ENCODE data around the gene OR4D11. TPM values are rescaled to one million over a fixed set of nuclear protein-coding genes. Genes with fewer than 3 reads are reported as not detected.
A peak's percentile ranks its signal among the peaks of the same experiment; 100 is the strongest.
"Not testable (repeated sequence)": the region's sequence is repeated elsewhere in the genome, so short reads cannot be mapped to it uniquely, and the experiment has no call there.

Gene OR4D11
- total RNA-seq = not detected

GRCh38 chr11:59503276-59503675 lies at the start of gene OR4D11:
OR4D11 (plus strand) TSS chr11:59503576; CDS start chr11:59503576, 0 bp downstream.
- Mint-ChIP-seq H3K36me3 (peaks cover 1% of the 10 kb centered on the region), H3K4me3 (no peak within 1 kb of the TSS), H3K27ac (no peak within 1 kb of the TSS), H3K4me1 (peaks cover 8% of the 10 kb centered on the region), H3K9me3 (peaks cover 5% of the 10 kb centered on the region), H3K27me3 (peaks cover 5% of the 10 kb centered on the region)
- DNase-seq = no peak
- ATAC-seq (ENCODE audit: low read depth) = no peak
- POLR2A ChIA-PET = no interaction called here

GRCh38 chr11:59456661-59457060 lies 46.7 kb upstream of the OR4D11 start, which contains the start of gene OR4D6:
OR4D6 (plus strand) TSS chr11:59456961; CDS start chr11:59456961, 0 bp downstream.
- no peak within 1 kb of the TSS for H3K27ac Mint-ChIP-seq
- DNase-seq (no peak), ATAC-seq (ENCODE audit: low read depth) (no peak)
- no peaks in the 10 kb centered on the region for H3K9me3 Mint-ChIP-seq
- peaks cover 14% of the 10 kb centered on the region for H3K27me3 Mint-ChIP-seq
- no peaks in the 10 kb centered on the region for H3K36me3 Mint-ChIP-seq
- H3K4me3 Mint-ChIP-seq = no peak within 1 kb of the TSS
- H3K4me1 Mint-ChIP-seq = no peaks in the 10 kb centered on the region
- POLR2A ChIA-PET = no interaction called here

GRCh38 chr11:59459916-59460315 lies 43.5 kb upstream of the OR4D11 start:
- ATAC-seq (ENCODE audit: low read depth) = no peak

GRCh38 chr11:59463190-59463641 lies 40.2 kb upstream of the OR4D11 start:
- no peak overlapping the region for H3K4me3 Mint-ChIP-seq
- H3K27ac Mint-ChIP-seq = no peak overlapping the region
- H3K27me3 Mint-ChIP-seq = peaks cover 16% of the 10 kb centered on the region
- POLR2A ChIA-PET = no interaction called here
- H3K4me1 Mint-ChIP-seq = no peaks in the 10 kb centered on the region
- no peaks in the 10 kb centered on the region for H3K36me3 Mint-ChIP-seq
- ATAC-seq (ENCODE audit: low read depth) (no peak), DNase-seq (no peak)
- H3K9me3 Mint-ChIP-seq = no peaks in the 10 kb centered on the region

More at GRCh38 chr11:59459916-59460315, 43.5 kb upstream of the OR4D11 start:
- no peak for DNase-seq
- H3K4me1 Mint-ChIP-seq = no peaks in the 10 kb centered on the region
- POLR2A ChIA-PET = no interaction called here
- H3K9me3 Mint-ChIP-seq = no peaks in the 10 kb centered on the region
- H3K4me3 Mint-ChIP-seq = no peak overlapping the region
- H3K27me3 Mint-ChIP-seq = peaks cover 15% of the 10 kb centered on the region
- no peak overlapping the region for H3K27ac Mint-ChIP-seq
- no peaks in the 10 kb centered on the region for H3K36me3 Mint-ChIP-seq

GRCh38 chr11:59473015-59473414 lies 30.4 kb upstream of the OR4D11 start, which contains the start of gene OR4D10:
OR4D10 (plus strand) TSS chr11:59473315; CDS start chr11:59477430, 4,115 bp downstream.
- POLR2A ChIA-PET = interaction anchor here (0.5 kb wide), 1 partner anchor 796 kb away, joined by 3 read pairs; no protein-coding TSS in a partner anchor
- no peaks in the 10 kb centered on the region for H3K9me3 Mint-ChIP-seq
- ATAC-seq (ENCODE audit: low read depth) (no peak), DNase-seq (no peak)
- no peaks in the 10 kb centered on the region for H3K4me1 Mint-ChIP-seq
- peaks cover 16% of the 10 kb centered on the region for H3K27me3 Mint-ChIP-seq
- no peaks in the 10 kb centered on the region for H3K36me3 Mint-ChIP-seq
- no peak within 1 kb of the TSS for H3K4me3 Mint-ChIP-seq
- H3K27ac Mint-ChIP-seq = no peak within 1 kb of the TSS

- POLR2A ChIA-PET = no interaction called here
- ATAC-seq (ENCODE audit: low read depth) (no peak), DNase-seq (no peak)
- H3K9me3 Mint-ChIP-seq = no peaks in the 10 kb centered on the region
- H3K27ac Mint-ChIP-seq = no peak overlapping the region
- no peak overlapping the region for H3K4me3 Mint-ChIP-seq
- peaks cover 12% of the 10 kb centered on the region for H3K27me3 Mint-ChIP-seq
- H3K4me1 Mint-ChIP-seq = no peaks in the 10 kb centered on the region
- no peaks in the 10 kb centered on the region for H3K36me3 Mint-ChIP-seq
Observed at GRCh38 chr11:59475176-59475575, 28.2 kb upstream of the OR4D11 start.

- H3K9me3 Mint-ChIP-seq = no peaks in the 10 kb centered on the region
- POLR2A ChIA-PET = no interaction called here
- H3K4me1 Mint-ChIP-seq = no peaks in the 10 kb centered on the region
- no peak for DNase-seq
- H3K36me3 Mint-ChIP-seq = no peaks in the 10 kb centered on the region
- H3K4me3 Mint-ChIP-seq = no peak overlapping the region
- no peak for ATAC-seq (ENCODE audit: low read depth)
- peaks cover 9% of the 10 kb centered on the region for H3K27me3 Mint-ChIP-seq
- no peak overlapping the region for H3K27ac Mint-ChIP-seq
Observed at GRCh38 chr11:59479906-59480305, 23.5 kb upstream of the OR4D11 start.

- POLR2A ChIA-PET = no interaction called here
- Mint-ChIP-seq H3K36me3 (no peaks in the 10 kb centered on the region), H3K27ac (no peak overlapping the region), H3K4me3 (no peak overlapping the region), H3K4me1 (no peaks in the 10 kb centered on the region), H3K9me3 (no peaks in the 10 kb centered on the region), H3K27me3 (peaks cover 9% of the 10 kb centered on the region)
- ATAC-seq (ENCODE audit: low read depth) (no peak), DNase-seq (no peak)
Observed at GRCh38 chr11:59480359-59480758, 23.0 kb upstream of the OR4D11 start.

- POLR2A ChIA-PET = interaction anchor here (0.6 kb wide), 1 partner anchor 35 kb away, joined by 4 read pairs; no protein-coding TSS in a partner anchor
- no peak for DNase-seq
- Mint-ChIP-seq H3K9me3 (peaks cover 5% of the 10 kb centered on the region), H3K4me3 (no peak overlapping the region), H3K27me3 (peaks cover 11% of the 10 kb centered on the region), H3K4me1 (peaks cover 8% of the 10 kb centered on the region), H3K36me3 (peaks cover 1% of the 10 kb centered on the region), H3K27ac (no peak overlapping the region)
- no peak for ATAC-seq (ENCODE audit: low read depth)
Observed at GRCh38 chr11:59501931-59502330, 1.4 kb upstream of the OR4D11 start.

GRCh38 chr11:59510941-59511589 lies 7.7 kb downstream of the OR4D11 start, which contains the start of gene OR4D9:
OR4D9 (plus strand) TSS chr11:59511539; CDS start chr11:59514913, 3,374 bp downstream.
- peaks cover 7% of the 10 kb centered on the region for H3K9me3 Mint-ChIP-seq
- DNase-seq = no peak
- peak within 1 kb of the TSS; percentile 24 for H3K4me3 Mint-ChIP-seq
- ATAC-seq (ENCODE audit: low read depth) = peak; percentile 98
- H3K4me1 Mint-ChIP-seq = peaks cover 27% of the 10 kb centered on the region
- H3K27ac Mint-ChIP-seq = peak within 1 kb of the TSS; percentile 79
- peaks cover 2% of the 10 kb centered on the region for H3K27me3 Mint-ChIP-seq
- POLR2A ChIA-PET = interaction anchor here (0.6 to 1.4 kb wide), 3 partner anchors 105 to 1711 kb away, joined by 3 to 6 read pairs (median 3); partner anchors contain the start of genes OSBP and PATL1
- H3K36me3 Mint-ChIP-seq = peaks cover 7% of the 10 kb centered on the region

- Mint-ChIP-seq H3K4me3 (no peak overlapping the region), H3K27ac (no peak overlapping the region), H3K36me3 (peaks cover 7% of the 10 kb centered on the region), H3K4me1 (peaks cover 27% of the 10 kb centered on the region), H3K9me3 (peaks cover 7% of the 10 kb centered on the region), H3K27me3 (peaks cover 2% of the 10 kb centered on the region)
- ATAC-seq (ENCODE audit: low read depth) (no peak), DNase-seq (no peak)
- POLR2A ChIA-PET = interaction anchor here (0.7 kb wide), 2 partner anchors 47 to 49 kb away, joined by 4 to 5 read pairs; no protein-coding TSS in a partner anchor
Observed at GRCh38 chr11:59511675-59512074, 8.3 kb downstream of the OR4D11 start.

- POLR2A ChIA-PET; H3K4me1 Mint-ChIP-seq; H3K36me3 Mint-ChIP-seq; H3K27ac Mint-ChIP-seq; H3K4me3 Mint-ChIP-seq; ATAC-seq (ENCODE audit: low read depth); H3K9me3 Mint-ChIP-seq; DNase-seq: not testable (repeated sequence)
- H3K27me3 Mint-ChIP-seq = peaks cover 24% of the 10 kb centered on the region
Observed at GRCh38 chr11:59520139-59520538, 16.8 kb downstream of the OR4D11 start.

- peaks cover 27% of the 10 kb centered on the region for H3K27me3 Mint-ChIP-seq
- no peak for ATAC-seq (ENCODE audit: low read depth)
- no peaks in the 10 kb centered on the region for H3K9me3 Mint-ChIP-seq
- H3K4me1 Mint-ChIP-seq = no peaks in the 10 kb centered on the region
- no peak overlapping the region for H3K4me3 Mint-ChIP-seq
- no peak for DNase-seq
- no peak overlapping the region for H3K27ac Mint-ChIP-seq
- H3K36me3 Mint-ChIP-seq = no peaks in the 10 kb centered on the region
- POLR2A ChIA-PET = no interaction called here
Observed at GRCh38 chr11:59520741-59521140, 17.4 kb downstream of the OR4D11 start.

- Mint-ChIP-seq H3K27me3 (peaks cover 29% of the 10 kb centered on the region), H3K4me3 (no peak overlapping the region), H3K36me3 (no peaks in the 10 kb centered on the region), H3K27ac (no peak overlapping the region), H3K9me3 (no peaks in the 10 kb centered on the region), H3K4me1 (no peaks in the 10 kb centered on the region)
- ATAC-seq (ENCODE audit: low read depth) (no peak), DNase-seq (no peak)
- POLR2A ChIA-PET = no interaction called here
Observed at GRCh38 chr11:59523541-59523940, 20.2 kb downstream of the OR4D11 start.
